D341Med (cell line): ENCODE results near the gene MRPL50.

Experiments used
- DNase-seq: peaks from one replicate; pipeline ENCODE4 v3.0.0; 2012; ENCODE audit warnings: low spot score

MRPL50 gene

GRCh38 chr9:101375546-101375945 lies 22.9 kb downstream of the MRPL50 start:
- DNase-seq, result no peak

DNA sequence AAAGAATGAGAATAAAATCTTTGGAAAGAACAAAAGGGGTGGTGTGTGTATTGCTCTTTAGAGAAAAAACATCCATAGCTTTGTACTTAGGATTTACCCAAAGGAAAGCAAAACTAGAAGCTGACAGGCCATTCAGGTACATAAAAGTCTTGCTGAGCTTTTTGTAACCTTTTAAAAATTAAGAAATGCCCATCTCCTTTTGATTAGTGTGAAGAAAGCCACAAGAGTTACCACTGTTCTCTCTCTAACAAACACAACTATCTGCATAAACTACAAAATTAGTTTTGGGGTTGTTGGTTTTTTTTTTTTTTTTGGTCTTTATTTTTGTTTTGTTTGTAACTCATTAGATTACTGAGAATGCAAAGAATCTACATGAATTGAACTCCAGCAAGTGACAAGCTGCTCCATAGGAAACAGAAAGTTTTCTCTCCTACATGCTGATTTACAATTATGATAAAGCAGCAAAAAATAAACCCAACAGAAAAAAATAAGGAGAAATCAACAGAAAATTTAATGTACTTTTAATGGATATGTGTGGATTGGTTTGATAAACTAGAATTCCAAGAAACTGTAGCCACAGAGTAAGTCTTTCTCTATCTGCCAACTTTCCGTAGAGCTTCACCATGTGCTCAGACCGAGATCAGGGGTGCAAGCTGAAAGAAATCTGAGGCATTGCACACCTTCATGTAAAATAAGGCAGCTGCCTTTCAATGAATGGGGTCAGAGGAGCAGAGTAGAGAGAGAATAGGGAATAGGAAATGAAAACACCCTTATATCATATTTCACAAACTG lies 25.9 kb downstream of the MRPL50 start:
- no peak for DNase-seq

DNA sequence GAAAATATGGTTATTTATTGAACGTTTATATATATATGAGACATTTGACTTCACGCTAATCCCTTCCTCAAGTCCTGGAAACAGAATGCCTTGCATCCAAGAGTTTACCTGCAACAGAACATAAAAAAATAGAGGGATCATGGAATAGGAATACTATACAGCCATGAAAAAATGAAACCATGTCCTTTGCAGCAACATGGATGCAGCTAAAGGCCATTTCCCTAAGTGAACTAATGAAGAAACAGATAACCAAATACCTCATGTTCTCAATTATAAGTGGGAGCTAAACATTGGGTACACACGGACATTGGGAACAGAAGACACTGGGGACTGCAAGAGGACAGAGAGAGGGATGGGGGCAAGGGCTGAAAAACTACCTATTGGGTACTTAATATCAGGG lies 26.6 kb downstream of the MRPL50 start:
- DNase-seq, result no peak

DNA sequence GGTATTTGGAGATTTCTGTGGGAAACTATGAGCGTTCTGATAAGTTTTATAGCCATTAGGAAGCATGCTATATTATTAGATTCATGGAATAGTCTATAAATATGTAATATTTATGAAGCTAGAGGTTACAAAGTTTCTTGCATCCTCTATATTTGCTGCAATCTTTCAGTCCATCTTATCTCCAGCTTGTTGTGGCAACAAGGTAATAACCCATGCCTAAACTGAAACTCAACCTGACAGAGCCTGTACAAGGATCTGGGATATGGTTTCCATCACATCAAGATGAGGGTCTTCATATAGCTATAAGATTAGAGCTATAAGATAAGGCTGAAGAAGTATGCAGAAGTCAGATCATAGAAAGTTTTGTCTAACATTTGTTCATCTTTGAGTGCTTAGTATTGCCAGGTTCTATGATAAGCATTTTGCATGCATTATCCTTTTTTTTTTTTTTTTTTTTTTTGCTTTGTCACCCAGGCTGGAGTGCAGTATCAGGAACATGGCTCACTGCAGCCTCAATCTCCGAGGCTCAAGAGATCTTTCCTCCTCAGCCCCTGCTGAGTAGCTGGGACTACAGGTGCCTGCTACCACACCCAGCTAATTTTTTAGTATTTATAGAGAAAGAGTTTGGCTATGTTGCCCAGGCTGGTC lies 28.4 kb downstream of the MRPL50 start:
- no peak for DNase-seq

DNA sequence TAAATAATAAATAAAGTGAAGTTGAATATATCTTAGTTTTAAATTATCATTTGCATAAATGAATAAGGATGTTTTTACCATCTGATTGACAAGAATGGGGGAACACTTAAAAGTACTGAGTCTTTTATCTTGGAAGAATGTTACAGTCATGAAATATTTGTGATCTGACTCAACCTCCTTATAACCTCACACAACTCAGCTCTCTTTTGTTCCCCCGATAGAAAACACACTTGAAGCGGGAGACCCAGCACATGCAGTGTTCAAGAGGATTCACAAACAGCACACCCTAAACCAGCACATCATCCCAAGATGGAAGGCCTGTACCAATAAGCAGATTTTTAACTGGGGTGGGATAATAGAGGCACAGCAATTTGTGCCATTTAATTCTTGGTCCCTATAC lies 29.1 kb downstream of the MRPL50 start:
- no peak for DNase-seq

DNA sequence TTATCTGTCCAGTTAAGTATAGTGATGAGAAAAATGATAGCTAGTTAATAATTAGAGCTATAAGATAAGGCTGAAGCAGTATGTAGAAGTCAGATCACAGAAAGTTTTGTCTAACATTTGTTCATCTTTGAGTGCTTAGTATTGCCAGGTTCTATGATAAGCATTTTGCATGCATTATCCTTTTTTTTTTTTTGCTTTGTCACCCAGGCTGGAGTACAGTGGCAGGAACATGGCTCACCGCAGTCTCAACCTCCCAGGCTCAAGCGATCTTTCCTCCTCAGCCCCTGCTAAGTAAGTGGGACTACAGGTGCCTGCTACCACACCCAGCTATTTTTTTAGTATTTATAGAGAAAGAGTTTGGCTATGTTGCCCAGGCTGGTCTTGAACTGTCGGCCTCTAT lies 31.1 kb downstream of the MRPL50 start:
- no peak for DNase-seq

DNA sequence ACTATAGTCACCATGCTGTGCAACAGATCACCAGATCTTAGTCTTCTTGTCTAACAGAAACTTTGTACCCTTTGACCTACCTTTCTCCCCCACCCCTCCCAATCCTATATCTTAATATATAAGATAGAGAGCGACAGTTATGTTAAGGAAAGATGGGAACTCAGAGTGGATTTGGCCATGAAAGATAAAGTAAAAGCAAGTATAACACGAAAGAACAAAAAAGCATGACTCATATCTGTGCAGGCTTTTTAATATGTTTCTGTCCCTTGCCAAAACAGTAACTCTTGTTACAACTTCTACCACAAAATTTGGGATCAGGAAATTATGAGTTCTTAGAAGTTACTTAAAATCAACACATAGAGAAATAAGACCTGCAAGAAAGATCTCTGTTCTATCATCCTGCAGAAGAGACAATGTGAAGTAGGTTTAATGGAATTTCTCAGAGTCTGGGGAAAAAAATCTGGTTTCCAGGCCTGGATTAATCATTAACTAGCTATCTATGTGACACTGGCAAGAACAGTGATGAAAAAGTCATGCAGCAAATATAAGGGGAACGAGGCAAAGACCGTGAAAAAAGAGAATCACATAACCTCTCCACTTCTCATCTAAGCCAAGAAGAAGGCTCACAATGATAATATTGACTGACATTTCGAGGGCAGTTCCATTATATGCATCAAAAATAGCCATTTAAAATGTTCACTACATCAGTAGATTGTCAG lies 32.2 kb downstream of the MRPL50 start:
- no peak for DNase-seq

GRCh38 chr9:101365181-101365580 lies 33.2 kb downstream of the MRPL50 start:
- no peak for DNase-seq

DNA sequence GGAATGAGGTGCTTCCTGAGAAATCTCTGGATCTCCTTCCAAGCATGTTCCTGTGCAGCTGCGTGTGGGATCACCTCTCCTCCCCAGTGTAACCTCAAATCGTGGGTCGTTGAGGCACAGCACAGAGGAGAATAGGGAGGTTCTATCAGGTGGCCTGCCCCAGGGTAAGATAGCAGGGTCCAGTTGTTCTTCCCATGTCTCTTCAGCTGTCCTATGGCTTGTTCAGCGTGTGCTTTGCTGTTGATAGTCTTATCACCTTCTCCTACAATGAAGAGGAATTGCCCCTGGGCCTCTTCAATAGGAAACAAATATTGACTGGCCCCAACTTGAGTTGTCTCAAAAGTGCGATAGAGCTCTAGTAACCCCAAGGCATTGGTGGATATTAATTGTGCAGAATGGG lies 36.0 kb downstream of the MRPL50 start:
- no peak for DNase-seq

DNA sequence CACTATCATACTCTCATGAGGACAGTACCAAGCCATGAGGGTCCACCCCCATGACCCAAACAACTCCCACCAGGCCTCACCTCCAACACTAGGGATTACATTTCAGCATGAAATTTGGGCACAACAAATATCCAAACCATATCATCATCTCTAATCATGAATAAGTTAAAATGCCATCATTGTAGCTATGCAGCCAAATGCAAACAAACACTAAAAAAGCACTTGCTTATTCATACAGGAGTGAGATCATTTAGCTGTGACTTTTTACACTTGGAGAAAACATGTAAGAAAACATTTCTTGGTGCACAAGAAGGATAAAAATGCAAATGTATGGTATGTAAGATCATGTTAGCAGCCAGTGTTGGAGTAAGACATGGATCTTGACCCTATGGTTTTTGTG lies 37.8 kb downstream of the MRPL50 start:
- no peak for DNase-seq

DNA sequence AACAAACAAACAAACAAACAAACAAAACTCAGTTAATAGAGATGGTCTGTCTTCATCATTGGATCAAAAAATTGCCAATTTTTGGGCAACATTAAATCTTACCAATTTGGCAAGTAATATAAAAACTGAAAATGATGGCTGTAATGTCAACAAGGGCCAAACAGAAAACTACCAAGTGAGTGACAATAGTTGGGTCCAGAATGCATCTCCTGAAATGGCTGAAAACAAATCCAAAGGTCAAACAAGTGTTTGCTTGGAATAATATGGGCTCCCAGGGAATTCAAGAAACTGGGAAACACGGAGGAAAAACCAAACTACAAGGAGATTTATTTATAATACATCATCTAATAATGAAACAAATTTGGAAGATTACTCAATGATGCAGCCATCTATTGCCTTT lies 38.7 kb downstream of the MRPL50 start:
- DNase-seq, result no peak

- no peak for DNase-seq
These were observed 41.8 kb downstream of the MRPL50 start for GRCh38 chr9:101356619-101357018.

DNA sequence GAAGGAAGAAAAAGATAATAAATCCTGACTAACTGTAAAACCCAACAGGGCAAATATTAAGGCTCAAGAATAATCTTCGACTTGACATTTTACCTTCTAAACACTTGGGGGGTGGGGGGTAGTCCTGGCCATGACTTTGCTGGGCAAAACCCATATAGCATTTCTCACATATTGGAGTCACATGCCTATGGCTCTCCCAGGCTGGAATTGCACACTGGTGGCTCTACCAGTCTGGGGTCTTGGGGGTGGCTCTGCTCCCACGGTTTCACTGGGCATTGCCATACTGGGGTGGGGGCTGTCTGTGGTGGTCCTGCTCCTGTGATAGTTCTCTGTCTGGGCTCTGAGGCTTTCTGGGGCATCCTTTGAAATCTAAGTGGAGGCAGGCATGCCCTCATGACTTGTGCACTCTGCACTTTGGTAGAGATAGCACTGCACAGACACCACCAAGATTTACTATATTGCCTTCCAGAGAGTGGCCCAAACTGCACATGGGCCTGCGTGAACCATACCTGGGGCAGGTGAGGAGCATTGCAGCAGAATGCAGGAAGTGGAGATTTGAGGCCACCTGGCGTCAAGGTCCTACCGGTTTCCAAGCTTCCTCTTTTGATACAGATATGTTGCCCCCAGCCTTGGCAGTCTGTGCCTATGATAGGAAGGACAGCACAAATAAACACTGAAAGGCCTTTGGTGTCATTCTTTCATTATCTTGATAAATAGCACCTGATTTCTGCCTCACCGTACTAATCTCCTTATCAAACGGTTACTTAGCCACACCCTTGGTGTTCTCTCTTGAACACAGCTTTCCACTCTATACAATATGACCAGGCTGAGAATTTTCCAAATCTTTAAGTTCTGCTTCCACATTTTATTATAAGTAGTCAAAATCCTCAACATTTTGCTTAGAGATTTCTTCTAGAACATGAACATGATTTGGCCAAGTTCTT lies 43.4 kb downstream of the MRPL50 start:
- no peak for DNase-seq

DNA sequence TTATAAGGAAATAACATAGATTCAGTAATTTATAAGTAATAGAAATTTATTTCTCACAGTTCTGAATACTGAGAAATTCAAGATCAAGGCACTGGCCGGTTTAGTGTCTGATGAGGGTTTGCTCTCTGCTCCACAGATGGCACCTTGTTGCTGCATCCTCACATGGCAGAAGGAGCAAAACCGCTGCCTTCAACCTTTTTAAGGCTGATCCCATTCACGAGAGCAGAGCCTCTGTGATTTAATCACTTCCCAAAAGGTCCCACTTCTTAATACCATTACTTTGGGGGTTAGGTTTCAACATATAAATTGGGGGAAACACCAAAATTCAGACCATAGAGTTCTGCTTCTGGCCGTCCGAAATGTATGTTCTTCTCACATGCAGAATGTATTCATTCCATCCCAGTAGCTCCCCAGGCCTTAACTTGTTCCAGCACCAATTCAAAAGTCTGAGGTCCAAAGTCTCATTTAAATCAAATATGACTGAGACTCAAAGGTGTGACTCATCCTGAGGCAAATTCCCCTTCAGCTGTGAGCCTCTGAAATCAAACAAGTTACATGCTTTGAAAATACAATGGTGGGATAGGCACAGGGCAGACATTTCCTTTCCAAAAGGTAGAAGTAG lies 44.2 kb downstream of the MRPL50 start:
- no peak for DNase-seq

GRCh38 chr9:101353683-101354082 lies 44.7 kb downstream of the MRPL50 start:
- DNase-seq, result no peak

DNA sequence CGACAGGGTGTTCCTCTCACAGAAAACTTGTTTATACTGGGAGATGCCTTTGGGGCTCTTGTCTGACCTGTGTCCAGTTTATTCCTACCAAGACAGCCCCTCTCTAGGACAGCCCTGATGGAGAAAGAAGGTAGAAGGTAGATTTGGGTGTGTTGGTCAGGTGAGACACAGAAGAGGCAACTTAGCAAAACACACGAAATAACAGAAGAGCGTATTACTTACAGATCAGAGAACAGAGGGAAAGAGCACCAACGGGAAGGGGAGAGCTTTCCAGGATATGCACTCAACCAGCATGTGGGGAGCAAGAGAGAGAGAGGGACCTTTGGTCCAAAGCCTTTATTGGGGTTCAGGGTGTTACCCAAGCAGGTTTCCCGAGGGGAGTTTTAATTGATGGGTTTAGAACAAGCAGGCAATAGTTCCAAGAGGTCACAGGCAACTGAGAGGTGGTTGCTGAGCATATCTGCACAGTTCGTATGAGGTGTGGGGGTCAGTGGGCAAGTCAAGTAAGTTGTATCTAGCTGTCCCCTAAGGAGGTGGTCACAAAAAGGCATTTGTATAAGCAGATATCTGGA lies 45.4 kb downstream of the MRPL50 start:
- no peak for DNase-seq

DNA sequence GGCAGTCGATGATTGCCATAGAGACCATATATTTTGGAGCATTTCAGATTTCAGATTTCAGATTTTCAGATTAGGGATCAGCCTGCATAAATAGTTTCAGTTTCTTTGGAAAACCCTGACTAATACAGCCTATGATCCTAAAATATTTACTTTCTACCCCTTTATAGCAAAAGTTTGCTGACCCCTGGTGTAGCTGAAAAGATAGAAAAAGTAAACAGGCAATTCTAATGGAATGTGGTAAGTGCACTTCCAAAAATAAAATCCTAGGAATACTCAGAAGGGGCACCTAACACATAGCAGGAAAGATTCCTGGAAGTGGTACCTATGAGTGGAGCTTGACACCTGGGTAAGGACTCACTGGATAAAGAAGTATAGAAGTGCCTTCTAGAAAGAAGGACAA lies 48.1 kb downstream of the MRPL50 start:
- DNase-seq, result no peak

GRCh38 chr9:101342595-101342994 lies 55.8 kb downstream of the MRPL50 start:
- DNase-seq, result no peak

DNA sequence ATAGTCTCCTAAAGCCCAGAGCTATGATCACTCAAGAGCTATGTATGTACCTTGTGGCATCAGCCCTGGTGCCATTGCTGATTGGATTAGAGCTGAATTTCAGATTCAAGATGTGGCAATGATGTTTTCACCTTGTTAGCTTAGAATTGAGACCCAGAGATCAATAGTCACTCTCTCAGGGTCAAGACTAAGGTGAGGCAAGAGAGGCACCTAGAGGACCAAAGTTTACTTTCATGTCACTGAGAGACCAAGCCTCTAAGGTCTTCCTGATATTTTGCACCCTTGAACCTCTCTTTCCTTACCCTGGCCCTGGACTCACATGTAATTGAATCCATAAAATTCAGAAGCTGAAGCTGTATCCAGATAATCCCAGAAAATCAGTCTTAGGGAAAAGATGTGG lies 56.5 kb downstream of the MRPL50 start:
- no peak for DNase-seq
